Measurements from ENCODE around the gene LRRC47. TPM values are rescaled to one million over a fixed set of nuclear protein-coding genes. Genes with fewer than 3 reads are reported as not detected.

LRRC47 gene
- total and polyA plus RNA-seq, 7 donors, result 44.3 to 126 (median 93.9) TPM

DNA sequence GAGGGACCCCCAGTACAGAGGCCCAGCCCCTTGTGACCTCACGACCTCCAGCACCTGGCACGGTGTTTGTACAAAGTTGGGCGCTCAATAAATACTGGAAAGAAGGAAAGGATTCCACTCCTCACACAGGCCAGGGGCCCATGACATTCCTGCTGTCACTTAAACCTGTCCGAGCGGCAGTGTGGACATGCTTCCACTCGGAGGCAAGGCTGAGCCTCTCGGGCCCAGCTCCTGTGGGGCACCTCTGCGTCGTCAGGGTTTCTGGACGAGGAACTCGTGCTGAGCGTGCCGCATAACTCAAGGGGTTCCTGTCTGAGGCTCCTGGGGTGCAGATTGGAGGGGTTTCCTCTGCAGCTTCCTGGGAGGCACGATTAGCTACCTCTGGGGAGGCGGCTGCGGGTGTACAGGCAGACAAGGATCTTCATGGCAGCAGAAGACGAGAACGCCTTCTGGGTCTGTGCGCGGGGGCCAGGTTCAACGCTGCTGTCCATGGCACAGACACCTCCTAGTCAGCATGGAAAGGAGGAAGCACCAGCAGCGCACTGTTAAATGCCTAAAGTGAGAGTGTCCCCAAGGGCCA is 27.4 kb downstream of the LRRC47 start:
- WGBS, 3 donors, result 89 to 91% (median 90%) methylated on average over 22 of the region's 22 CpGs
- Histone ChIP-seq H3K27ac (no peak overlapping the region), H3K36me3 (ENCODE audit: insufficient read depth in 1 of 2, low read depth in 1 of 2) (no peaks in the 10 kb centered on the region), H3K4me1 (peaks cover 10% of the 10 kb centered on the region), H3K27me3 (ENCODE audit: insufficient read depth in 3 of 3, low read length in 2 of 3) (no peaks in the 10 kb centered on the region), H3K4me3 (no peak overlapping the region), H3K9me3 (no peaks in the 10 kb centered on the region)
- no peak for DNase-seq
- intact Hi-C loops (cut with DNase I), result no loop called here
- TF ChIP-seq, protein P1, sequence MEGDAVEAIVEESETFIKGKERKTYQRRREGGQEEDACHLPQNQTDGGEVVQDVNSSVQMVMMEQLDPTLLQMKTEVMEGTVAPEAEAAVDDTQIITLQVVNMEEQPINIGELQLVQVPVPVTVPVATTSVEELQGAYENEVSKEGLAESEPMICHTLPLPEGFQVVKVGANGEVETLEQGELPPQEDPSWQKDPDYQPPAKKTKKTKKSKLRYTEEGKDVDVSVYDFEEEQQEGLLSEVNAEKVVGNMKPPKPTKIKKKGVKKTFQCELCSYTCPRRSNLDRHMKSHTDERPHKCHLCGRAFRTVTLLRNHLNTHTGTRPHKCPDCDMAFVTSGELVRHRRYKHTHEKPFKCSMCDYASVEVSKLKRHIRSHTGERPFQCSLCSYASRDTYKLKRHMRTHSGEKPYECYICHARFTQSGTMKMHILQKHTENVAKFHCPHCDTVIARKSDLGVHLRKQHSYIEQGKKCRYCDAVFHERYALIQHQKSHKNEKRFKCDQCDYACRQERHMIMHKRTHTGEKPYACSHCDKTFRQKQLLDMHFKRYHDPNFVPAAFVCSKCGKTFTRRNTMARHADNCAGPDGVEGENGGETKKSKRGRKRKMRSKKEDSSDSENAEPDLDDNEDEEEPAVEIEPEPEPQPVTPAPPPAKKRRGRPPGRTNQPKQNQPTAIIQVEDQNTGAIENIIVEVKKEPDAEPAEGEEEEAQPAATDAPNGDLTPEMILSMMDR (IDR thresholded peaks at IDR 0.05), result no peak
- ATAC-seq, result no peak

DNA sequence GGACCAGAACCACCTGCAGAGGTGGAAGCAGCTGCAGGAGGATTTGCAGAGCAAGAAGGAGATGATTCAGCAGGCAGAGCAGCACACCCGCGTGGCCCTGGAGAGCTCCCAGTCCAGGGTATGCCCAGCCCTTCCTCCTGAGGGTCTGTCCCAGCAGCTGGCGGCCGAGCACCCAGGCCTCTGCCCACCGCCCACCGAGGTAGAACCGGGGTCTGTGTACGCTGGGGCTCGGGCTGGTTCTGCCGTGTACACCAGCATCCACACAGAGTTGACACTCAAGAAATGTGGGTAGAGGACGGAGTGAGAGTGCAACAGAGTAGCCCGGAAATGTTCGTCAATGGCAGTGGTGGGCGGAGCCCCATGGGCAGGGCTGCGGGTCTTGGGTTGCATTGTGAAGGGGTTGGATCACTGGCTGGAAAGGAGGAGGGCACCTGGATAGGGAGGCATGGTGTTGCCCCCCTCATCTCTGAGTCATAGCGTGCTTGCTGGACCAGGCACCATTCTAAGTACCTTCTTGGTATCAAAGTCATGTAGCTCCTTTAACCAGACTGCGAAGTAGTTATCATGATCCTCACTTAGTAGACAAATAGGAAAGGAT is 28.9 kb downstream of the LRRC47 start:
- no peaks in the 10 kb centered on the region for H3K9me3 ChIP-seq
- H3K4me3 ChIP-seq, result no peak overlapping the region
- TF ChIP-seq, protein P1 (IDR thresholded peaks at IDR 0.05), result no peak
- DNase-seq, result no peak
- WGBS, 3 donors, result 82 to 85% (median 83%) methylated on average over 16 to 17 of the region's 17 CpGs
- H3K36me3 ChIP-seq (ENCODE audit: insufficient read depth in 1 of 2, low read depth in 1 of 2), result no peaks in the 10 kb centered on the region
- intact Hi-C loops (cut with DNase I), result no loop called here
- H3K4me1 ChIP-seq, result peaks cover 4% of the 10 kb centered on the region
- no peak for ATAC-seq
- H3K27ac ChIP-seq, result no peak overlapping the region
- H3K27me3 ChIP-seq (ENCODE audit: insufficient read depth in 3 of 3, low read length in 2 of 3), result peaks cover 0 to 3% (median 0%) of the 10 kb centered on the region in 3 donors

DNA sequence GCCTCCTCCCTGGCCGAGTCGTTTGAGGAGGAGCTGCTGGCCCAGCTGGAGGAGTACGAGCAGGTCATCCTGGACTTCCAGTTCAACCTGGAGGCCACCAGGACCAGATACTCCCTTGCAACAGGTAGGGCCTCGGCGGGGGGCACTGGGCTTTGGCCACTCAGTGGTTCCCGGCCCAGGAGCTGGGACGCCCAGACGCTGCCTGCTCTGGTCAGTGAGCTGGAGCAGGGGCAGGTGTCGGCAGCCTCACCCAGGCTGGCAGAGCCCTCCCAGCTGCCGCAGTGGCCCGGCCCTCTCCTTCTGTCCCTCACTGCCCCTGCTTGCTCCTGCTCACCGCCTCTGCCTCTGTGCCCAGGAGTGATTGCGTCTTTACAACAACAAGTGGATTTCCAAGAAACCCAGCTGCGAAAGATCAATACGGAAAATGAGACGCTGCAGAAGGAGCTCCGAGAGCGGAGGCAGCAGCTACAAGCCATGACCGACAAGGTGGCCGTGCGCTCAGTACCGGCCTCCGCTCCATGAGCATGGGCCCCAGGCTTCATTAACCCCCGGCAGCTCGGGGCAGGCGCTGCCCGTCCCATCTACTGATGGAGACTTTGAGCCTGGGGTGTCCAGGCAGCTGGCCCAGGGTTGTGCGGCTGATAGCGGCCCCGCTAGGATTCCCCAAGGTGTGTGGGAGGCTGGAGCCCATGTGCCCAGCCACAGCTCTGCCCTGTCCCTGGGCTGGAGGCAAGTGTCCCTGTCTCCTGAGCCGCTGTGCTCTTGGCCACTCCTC is 32.8 kb downstream of the LRRC47 start:
- Histone ChIP-seq H3K27ac (no peak overlapping the region), H3K9me3 (no peaks in the 10 kb centered on the region), H3K27me3 (ENCODE audit: insufficient read depth in 3 of 3, low read length in 2 of 3) (peaks cover 0 to 3% (median 0%) of the 10 kb centered on the region in 3 donors), H3K4me3 (no peak overlapping the region), H3K4me1 (peaks cover 6% of the 10 kb centered on the region), H3K36me3 (ENCODE audit: insufficient read depth in 1 of 2, low read depth in 1 of 2) (no peaks in the 10 kb centered on the region)
- intact Hi-C loops (cut with DNase I), result no loop called here
- DNase-seq (peak in 1 of 2 donors; percentile 36), ATAC-seq (no peak)
- TF ChIP-seq, protein P1 (IDR thresholded peaks at IDR 0.05), result no peak
- WGBS, 3 donors, result 68 to 72% (median 70%) methylated on average over 28 to 31 of the region's 31 CpGs

DNA sequence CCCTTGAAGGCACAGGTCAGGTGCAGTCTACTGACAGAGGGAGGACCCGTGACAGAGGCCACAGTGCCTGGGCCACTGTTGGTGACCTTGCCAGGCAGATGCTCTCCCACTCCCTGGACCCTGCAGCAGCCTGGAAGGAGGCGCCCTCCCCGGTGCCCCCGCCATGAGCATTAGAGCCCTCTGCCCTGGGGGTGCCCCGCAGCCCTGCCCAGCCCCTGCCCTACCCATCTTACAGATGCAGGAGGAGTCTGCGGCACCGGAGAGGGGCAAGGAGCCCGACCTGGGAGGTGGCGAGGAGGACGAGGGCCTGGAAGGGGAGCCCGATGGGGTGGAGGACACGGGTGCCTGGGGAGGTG is 33.4 kb downstream of the LRRC47 start:
- WGBS, 3 donors, result 81 to 91% (median 81%) methylated on average over 12 of the region's 12 CpGs
- no peak for ATAC-seq
- intact Hi-C loops (cut with DNase I), result no loop called here
- no peak overlapping the region for H3K27ac ChIP-seq
- H3K36me3 ChIP-seq (ENCODE audit: insufficient read depth in 1 of 2, low read depth in 1 of 2), result no peaks in the 10 kb centered on the region
- H3K9me3 ChIP-seq, result no peaks in the 10 kb centered on the region
- no peak for DNase-seq
- peaks cover 6% of the 10 kb centered on the region for H3K4me1 ChIP-seq
- no peak overlapping the region for H3K4me3 ChIP-seq
- H3K27me3 ChIP-seq (ENCODE audit: insufficient read depth in 3 of 3, low read length in 2 of 3), result peaks cover 0 to 3% (median 0%) of the 10 kb centered on the region in 3 donors
- TF ChIP-seq, protein P1 (IDR thresholded peaks at IDR 0.05), result no peak

All from psoas muscle (tissue), 8 donors.